ENCODE results near the gene CACNA1C. TPM values are rescaled to one million over a fixed set of nuclear protein-coding genes. Genes with fewer than 3 reads are reported as not detected.
A peak's percentile ranks its signal among the peaks of the same experiment; 100 is the strongest.

Gene CACNA1C
- polyA plus RNA-seq, 4 donors: 6.8 to 17.5 (median 9.5) TPM

GRCh38 chr12:2514038-2514340, 461.2 kb downstream of the CACNA1C start:
- DNase-seq (ENCODE audit: low read depth in 4 of 4, low spot score in 3 of 4): no peak

DNA sequence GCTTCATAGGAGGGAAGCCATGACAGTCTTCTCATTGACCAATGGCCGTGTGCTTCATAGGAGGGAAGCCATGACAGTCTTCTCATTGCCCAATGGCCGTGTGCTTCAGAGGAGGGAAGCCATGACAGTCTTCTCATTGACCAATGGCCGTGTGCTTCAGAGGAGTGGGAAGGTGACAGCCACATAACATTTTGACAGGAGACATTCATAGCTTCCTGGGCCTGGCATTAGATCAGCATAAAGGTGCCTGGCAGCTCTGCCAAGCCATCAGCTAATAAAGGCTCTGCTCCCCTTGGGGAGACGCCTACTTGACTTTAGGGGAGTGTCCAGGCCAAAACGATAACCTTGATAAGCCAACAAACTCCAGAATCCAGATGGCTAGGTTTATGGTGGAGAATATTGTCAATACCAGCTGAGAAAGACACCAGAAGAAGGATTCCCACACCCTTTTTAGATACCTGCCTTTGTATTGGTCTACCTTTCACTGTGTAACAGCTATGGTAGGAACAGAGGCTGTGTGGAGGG, 468.0 kb downstream of the CACNA1C start:
- DNase-seq (ENCODE audit: low read depth in 4 of 4, low spot score in 3 of 4): no peak

GRCh38 chr12:2523317-2523716, 470.5 kb downstream of the CACNA1C start:
- no peak for DNase-seq (ENCODE audit: low read depth in 4 of 4, low spot score in 3 of 4)

DNA sequence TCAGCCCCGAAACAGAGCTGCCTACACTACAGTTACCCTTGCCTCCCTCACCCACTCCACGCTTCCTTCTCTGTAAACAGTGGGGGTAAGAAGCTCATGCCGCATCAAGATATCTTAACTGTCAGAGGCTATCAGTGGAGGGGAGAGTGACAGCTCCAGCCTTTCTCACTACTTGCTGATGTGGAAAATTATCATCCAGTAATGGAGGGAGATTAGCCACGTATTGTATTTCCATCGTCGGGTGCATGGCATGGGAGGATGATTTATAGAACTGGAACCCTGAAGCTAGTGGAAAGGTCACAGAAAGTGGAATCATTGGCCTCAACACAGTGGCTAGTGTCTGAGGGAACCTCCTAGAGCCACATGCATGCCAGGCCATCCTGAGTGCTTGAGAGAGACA, 471.1 kb downstream of the CACNA1C start:
- DNase-seq (ENCODE audit: low read depth in 4 of 4, low spot score in 3 of 4): no peak

GRCh38 chr12:2526371-2526770, 473.6 kb downstream of the CACNA1C start:
- DNase-seq (ENCODE audit: low read depth in 4 of 4, low spot score in 3 of 4): no peak

GRCh38 chr12:2528001-2528400, 475.2 kb downstream of the CACNA1C start:
- DNase-seq (ENCODE audit: low read depth in 4 of 4, low spot score in 3 of 4): no peak

DNA sequence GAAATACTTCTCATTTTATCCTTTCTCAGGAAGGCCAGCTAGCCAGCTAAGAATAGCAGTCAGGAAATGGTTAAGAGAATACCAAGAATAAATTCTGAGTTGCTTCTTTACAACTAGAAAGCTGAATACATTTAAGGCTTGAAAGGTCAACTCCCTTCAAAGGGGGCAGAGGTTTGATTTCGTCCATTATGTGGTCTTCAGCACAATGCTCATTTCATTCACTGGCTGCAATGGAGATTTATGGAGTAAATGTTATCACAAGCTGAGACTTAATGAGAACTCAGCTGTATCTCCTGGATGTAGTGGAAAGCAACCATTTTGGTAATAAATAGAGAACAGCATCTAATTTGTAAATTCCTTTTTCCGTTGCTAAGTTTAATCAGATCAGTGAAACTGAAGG, 477.0 kb downstream of the CACNA1C start:
- DNase-seq (ENCODE audit: low read depth in 4 of 4, low spot score in 3 of 4): no peak

DNA sequence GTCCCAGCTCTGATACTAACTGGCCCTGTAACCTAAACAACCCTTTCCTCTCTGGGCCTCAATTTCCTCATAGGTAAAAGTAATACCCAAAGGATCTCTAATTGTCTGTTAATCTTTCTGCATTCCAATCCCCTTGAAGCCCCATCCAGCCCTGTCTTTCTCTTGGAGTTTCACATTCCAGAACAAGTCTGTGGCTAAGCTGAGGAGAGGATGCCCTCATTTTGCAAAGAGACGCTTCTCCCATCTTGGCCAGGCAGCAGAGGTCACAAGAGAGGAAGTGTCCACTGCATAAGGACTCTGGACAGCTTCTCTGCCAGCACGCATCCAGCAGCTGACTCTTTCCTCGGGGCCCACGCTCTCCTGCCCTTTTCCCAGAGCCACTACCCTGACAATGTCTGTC, 478.6 kb downstream of the CACNA1C start:
- no peak for DNase-seq (ENCODE audit: low read depth in 4 of 4, low spot score in 3 of 4)

DNA sequence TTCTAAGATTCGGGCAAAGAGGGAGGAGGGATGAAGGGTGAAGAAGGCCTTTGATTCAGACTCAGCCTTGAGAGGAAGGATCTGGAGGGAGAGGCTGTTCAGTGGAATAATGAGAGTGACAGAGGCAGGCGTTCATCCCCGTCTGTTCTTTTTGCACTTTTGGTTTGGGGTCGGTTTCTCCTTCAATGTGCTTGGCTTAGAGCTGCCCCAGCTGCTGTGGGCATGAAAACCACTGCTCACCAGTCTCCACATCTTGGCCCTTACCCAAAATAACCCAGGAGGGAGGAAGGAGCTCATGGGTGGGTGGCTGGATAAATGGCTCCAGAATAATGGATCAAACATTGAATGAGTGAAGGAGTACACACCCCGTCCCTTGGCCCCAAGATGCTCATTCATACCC, 480.2 kb downstream of the CACNA1C start:
- no peak for DNase-seq (ENCODE audit: low read depth in 4 of 4, low spot score in 3 of 4)

DNA sequence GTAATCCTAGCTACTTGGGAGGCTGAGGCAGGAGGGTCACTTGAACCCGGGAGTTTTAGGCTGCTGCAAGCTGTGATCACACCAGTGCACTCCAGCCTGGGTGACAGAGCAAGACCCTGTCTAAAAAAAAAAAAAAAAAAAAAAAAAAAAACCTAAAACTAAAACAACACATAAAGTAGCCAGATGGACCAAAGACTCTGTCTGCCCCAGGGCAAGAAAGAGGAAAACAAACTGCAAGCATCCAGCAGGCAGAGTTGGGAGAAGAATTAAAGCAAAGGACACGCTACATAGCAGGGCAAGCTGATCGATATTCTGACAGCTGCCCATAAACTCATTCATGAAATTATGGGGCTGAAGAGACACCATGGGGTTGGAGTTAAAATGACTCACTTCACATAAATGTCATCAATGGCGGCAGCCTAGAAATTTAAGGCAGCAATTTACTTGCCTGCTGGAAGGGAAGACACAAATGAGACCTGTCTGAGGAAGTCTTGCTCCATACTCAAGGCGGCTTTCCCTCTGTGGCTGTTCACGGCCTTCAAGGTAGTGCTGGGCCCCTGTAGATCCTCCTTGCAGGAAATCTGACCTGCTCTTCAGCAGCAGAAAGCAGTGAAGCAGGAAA, 482.9 kb downstream of the CACNA1C start:
- DNase-seq (ENCODE audit: low read depth in 4 of 4, low spot score in 3 of 4): no peak

DNA sequence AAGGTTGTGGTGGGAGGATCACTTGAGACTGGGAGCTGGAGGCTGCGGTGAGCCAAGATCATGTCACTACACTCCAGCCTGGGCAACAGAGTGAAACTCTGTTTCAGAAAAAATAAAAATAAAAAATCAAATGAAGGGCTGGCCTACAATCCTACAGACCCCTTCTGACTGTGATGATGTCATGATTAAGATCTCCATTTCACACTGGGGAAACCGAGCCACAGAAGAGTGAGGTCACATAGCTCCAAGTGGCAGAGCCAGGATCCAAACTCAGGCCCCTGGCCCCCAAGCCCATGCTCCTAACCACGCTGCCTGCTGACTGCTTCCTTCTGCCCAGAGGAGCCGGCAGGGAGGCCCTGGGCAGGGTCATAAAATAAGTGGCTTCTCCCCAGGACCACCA, 483.9 kb downstream of the CACNA1C start:
- DNase-seq (ENCODE audit: low read depth in 4 of 4, low spot score in 3 of 4): no peak

DNA sequence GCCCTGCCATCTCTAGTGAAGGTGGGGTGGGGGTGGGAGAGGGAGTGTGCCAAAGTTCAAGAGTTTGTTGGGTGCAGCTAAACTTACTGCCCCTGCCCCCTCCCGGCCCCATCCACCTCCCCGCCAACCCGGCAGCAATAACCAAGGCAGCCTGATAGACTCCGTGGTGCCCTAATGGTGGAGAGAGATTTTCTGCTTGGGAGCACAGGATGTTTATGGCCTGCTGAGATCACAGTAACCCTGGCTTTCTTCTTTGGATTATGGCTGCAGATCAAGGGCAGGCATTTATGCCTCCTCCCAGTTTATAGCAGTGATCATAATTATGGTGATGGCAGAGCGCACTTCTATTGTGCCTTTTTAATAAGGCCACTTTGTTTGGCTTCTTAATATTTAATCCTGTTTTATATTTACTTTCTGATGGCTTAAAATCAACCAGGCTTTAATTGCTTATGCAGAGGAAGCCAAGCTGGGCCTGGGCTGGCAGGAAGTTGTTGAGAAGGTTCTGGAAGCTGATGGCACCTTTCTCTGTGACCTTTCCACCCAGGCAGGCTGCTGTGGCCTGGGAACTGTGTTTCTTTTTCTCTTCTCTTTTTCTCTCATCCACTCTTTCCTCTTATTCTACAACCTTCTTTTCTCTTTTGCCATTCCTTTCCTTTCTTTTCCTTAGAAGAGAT, 485.2 kb downstream of the CACNA1C start:
- DNase-seq (ENCODE audit: low read depth in 4 of 4, low spot score in 3 of 4): peak in 1 of 4 donors; percentile 51

DNA sequence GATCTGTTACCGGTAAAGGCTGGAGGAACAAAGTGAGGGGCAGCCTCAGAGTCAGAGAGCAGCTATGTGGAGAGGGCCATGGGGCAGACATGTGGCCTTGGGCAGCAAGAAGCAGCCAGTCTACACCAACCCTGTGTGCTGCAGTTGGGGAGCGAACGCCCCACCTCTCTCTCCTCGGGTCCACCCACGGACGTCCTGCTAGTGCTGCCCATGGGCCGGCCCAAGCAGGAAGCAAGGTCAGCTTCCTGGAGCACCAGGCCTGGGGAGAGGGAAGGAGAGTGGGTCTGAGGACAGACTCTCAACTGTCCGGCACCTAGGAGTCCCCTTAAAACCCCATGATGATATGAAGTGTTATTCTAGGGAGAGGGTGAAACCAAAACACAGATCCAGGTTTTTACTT, 487.2 kb downstream of the CACNA1C start:
- no peak for DNase-seq (ENCODE audit: low read depth in 4 of 4, low spot score in 3 of 4)

DNA sequence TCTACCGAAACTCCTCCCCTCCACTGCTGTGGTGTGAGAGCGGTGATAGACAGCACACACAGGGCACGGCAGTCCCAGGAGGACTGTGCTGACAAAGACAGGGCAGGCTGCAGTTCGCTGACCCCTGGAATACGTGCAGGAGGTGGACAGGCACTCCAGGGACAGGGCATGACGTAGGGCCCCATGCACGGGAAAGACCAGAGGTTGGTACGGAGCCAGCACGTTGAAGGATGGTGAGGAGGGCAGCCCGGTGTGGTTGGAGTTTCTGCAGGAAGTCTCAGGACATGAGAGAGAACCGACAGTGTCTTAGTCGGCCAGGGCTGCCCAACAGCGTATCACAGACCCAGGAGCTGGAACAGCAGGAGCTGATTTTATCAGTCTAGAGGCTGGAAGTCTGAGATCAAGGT, 487.8 kb downstream of the CACNA1C start:
- DNase-seq (ENCODE audit: low read depth in 4 of 4, low spot score in 3 of 4): no peak

DNA sequence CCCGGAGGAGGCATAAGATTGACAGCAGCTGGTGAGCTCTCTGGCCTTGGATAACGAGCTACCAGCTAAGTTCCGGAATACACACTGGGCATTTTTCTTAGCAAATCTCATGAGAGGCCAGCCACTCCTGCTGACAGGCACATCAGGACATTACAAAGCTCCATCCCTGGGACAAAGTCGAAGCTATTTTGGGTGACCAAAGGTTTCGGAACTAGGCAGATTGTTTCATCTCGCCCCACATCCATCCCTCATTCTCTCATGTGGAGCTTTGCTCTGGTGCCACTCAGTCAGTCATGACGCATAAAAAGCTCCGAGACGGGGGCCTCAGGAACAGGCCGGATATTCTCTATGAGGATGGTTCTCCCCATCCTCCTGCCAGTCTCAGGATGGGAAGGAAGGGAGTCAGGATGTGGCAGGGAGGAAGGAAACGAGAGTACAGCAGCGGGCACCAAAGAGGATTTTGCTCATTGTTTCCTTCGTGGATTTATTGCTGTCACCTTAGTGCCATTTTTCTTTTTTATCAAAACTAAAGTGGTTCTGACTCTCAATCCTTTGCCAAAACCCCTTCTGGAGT, 488.9 kb downstream of the CACNA1C start:
- DNase-seq (ENCODE audit: low read depth in 4 of 4, low spot score in 3 of 4): no peak

- DNase-seq (ENCODE audit: low read depth in 4 of 4, low spot score in 3 of 4): no peak
These were observed 491.0 kb downstream of the CACNA1C start for GRCh38 chr12:2543801-2544200.

DNA sequence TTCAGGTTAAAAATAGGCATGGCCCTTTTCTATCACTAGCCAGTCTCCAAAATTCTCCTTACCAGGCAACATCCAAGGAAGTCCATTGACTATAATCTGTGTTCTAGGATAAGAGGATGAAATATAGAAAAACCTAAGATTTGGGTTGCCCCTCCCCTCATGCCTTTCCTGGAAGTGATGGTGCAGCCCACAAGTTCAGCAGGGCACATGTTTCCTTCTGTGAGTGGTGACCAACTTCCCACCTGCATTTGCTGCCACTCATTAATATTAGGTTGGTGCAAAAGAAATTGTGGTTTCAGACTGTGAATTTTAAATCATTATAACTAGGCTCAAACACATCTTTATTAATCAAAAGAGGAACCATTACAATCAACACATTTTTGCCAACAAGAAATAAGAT, 491.4 kb downstream of the CACNA1C start:
- DNase-seq (ENCODE audit: low read depth in 4 of 4, low spot score in 3 of 4): no peak

- DNase-seq (ENCODE audit: low read depth in 4 of 4, low spot score in 3 of 4): no peak
These were observed 494.7 kb downstream of the CACNA1C start for GRCh38 chr12:2547273-2548044.

DNA sequence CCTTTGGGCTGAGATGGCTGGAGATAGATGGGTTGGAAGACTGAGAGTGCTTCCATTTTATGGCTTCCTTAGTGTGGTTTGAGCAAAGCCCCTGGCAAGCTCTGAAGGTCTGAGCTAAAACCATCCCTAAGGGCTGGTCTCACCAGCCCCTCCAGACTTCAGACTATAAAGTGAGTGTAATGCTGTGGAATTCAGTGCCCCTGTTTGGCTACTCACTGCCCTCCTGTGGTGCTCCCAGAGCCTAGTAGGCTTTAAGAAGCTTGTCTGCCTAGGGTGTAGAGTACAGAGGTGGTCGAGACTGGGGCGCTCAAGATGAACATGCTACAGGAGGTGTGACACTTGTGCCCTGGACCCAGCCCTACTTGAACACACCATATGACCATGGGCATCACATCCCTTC, 495.3 kb downstream of the CACNA1C start:
- no peak for DNase-seq (ENCODE audit: low read depth in 4 of 4, low spot score in 3 of 4)

- DNase-seq (ENCODE audit: low read depth in 4 of 4, low spot score in 3 of 4): no peak
These were observed 498.0 kb downstream of the CACNA1C start for GRCh38 chr12:2550561-2551411.
